ENCODE results near the gene ST6GALNAC1. TPM values are rescaled to one million over a fixed set of nuclear protein-coding genes. Genes with fewer than 3 reads are reported as not detected.

The ST6GALNAC1 gene
- total and polyA plus RNA-seq, 2 of the 13 experiments (the other 11 are each of a cell fraction or from before 2014, with no cell fraction given), result not detected

- TF ChIP-seq ZSCAN20 (CRISPR knock-in tag; IDR thresholded peaks at IDR 0.05; ENCODE audit: borderline replicate concordance) (no peak), TEF (CRISPR knock-in tag; IDR thresholded peaks at IDR 0.05) (no peak), ARNTL (CRISPR knock-in tag; IDR thresholded peaks at IDR 0.05) (no peak), ZNF180 (CRISPR knock-in tag; IDR thresholded peaks at IDR 0.05; ENCODE audit: borderline replicate concordance, low read depth) (no peak), AHR (CRISPR knock-in tag; IDR thresholded peaks at IDR 0.05) (no peak), ZNF264 (CRISPR knock-in tag; IDR thresholded peaks at IDR 0.05) (no peak), ZNF768 (CRISPR knock-in tag; IDR thresholded peaks at IDR 0.05) (no peak), GTF2F1 (IDR thresholded peaks at IDR 0.05; ENCODE audit: low read length) (no peak), FIP1L1 (IDR thresholded peaks at IDR 0.05; ENCODE audit: borderline replicate concordance, insufficient read depth, low read depth, low read length) (no peak), RFXAP (CRISPR knock-in tag; IDR thresholded peaks at IDR 0.05; ENCODE audit: borderline replicate concordance) (no peak), USF2 (IDR thresholded peaks at IDR 0.05; ENCODE audit: low read depth, low read length) (no peak), USF2 (CRISPR knock-in tag; IDR thresholded peaks at IDR 0.05; ENCODE audit: borderline replicate concordance) (no peak), ZNF20 (CRISPR knock-in tag; IDR thresholded peaks at IDR 0.05) (no peak), ZFP36L2 (CRISPR knock-in tag; IDR thresholded peaks at IDR 0.05) (no peak), FOSL1 (CRISPR knock-in tag; IDR thresholded peaks at IDR 0.05; ENCODE audit: borderline replicate concordance) (no peak), ZNF260 (CRISPR knock-in tag; IDR thresholded peaks at IDR 0.05; ENCODE audit: borderline replicate concordance, low read depth) (no peak)
- TF ChIP-seq, protein P1, sequence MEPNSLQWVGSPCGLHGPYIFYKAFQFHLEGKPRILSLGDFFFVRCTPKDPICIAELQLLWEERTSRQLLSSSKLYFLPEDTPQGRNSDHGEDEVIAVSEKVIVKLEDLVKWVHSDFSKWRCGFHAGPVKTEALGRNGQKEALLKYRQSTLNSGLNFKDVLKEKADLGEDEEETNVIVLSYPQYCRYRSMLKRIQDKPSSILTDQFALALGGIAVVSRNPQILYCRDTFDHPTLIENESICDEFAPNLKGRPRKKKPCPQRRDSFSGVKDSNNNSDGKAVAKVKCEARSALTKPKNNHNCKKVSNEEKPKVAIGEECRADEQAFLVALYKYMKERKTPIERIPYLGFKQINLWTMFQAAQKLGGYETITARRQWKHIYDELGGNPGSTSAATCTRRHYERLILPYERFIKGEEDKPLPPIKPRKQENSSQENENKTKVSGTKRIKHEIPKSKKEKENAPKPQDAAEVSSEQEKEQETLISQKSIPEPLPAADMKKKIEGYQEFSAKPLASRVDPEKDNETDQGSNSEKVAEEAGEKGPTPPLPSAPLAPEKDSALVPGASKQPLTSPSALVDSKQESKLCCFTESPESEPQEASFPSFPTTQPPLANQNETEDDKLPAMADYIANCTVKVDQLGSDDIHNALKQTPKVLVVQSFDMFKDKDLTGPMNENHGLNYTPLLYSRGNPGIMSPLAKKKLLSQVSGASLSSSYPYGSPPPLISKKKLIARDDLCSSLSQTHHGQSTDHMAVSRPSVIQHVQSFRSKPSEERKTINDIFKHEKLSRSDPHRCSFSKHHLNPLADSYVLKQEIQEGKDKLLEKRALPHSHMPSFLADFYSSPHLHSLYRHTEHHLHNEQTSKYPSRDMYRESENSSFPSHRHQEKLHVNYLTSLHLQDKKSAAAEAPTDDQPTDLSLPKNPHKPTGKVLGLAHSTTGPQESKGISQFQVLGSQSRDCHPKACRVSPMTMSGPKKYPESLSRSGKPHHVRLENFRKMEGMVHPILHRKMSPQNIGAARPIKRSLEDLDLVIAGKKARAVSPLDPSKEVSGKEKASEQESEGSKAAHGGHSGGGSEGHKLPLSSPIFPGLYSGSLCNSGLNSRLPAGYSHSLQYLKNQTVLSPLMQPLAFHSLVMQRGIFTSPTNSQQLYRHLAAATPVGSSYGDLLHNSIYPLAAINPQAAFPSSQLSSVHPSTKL (CRISPR knock-in tag; IDR thresholded peaks at IDR 0.05), result peak; percentile 34; the same call in 1 of the 2 replicates
- TF ChIP-seq, protein P2, sequence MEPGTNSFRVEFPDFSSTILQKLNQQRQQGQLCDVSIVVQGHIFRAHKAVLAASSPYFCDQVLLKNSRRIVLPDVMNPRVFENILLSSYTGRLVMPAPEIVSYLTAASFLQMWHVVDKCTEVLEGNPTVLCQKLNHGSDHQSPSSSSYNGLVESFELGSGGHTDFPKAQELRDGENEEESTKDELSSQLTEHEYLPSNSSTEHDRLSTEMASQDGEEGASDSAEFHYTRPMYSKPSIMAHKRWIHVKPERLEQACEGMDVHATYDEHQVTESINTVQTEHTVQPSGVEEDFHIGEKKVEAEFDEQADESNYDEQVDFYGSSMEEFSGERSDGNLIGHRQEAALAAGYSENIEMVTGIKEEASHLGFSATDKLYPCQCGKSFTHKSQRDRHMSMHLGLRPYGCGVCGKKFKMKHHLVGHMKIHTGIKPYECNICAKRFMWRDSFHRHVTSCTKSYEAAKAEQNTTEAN (CRISPR knock-in tag; conservative IDR thresholded peaks at IDR 0.05), result no peak
- TF ChIP-seq, protein P3, sequence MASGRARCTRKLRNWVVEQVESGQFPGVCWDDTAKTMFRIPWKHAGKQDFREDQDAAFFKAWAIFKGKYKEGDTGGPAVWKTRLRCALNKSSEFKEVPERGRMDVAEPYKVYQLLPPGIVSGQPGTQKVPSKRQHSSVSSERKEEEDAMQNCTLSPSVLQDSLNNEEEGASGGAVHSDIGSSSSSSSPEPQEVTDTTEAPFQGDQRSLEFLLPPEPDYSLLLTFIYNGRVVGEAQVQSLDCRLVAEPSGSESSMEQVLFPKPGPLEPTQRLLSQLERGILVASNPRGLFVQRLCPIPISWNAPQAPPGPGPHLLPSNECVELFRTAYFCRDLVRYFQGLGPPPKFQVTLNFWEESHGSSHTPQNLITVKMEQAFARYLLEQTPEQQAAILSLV (CRISPR knock-in tag; IDR thresholded peaks at IDR 0.05; ENCODE audit: borderline replicate concordance), result no peak
- TF ChIP-seq, protein P4, sequence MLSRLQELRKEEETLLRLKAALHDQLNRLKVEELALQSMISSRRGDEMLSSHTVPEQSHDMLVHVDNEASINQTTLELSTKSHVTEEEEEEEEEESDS (CRISPR knock-in tag; IDR thresholded peaks at IDR 0.05; ENCODE audit: borderline replicate concordance), result no peak
These were observed 30.3 kb downstream of the ST6GALNAC1 start (continued) for GRCh38 chr17:76612977-76613851.

All from HepG2 (cell line).